NCI-H2081 (cell line): ENCODE results near the gene HRC.

ENCODE experiments used
- DNase-seq, 2 experiments: peaks; one replicate each; lab custom pipeline; 2025; lab: John Stamatoyannopoulos, UW

HRC gene

DNA sequence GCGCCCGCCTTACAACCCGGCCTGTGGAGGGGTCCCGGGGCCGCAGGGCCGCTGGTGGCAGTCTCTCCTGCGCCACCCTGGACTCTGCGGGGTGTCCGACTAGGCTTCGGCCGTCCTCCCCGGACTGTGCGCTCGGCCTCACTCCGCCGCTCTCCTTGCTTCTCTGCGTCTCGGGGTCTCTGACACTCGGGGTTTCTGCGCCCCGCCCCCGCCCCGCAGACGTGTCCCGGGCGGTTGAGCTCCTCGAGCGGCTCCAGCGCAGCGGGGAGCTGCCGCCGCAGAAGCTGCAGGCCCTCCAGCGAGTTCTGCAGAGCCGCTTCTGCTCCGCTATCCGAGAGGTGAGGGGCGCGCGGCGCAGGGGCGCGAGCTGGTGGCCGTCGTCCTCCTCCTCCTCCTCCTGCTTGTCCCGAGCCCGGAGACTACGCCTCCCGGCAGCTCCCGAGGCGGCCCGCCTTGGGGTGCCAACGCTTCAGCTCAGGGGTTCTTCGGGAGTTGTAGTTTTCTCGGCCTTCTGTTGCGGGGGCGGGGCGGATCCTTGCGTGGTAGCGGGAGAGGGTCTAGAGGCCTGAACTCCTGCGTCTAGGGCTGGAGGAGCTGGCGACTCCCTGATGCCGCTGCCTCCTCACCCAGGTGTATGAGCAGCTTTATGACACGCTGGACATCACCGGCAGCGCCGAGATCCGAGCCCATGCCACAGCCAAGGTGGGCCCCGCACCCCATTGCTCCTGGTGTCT is 40.4 kb downstream of the HRC start:
- no peak for DNase-seq

DNA sequence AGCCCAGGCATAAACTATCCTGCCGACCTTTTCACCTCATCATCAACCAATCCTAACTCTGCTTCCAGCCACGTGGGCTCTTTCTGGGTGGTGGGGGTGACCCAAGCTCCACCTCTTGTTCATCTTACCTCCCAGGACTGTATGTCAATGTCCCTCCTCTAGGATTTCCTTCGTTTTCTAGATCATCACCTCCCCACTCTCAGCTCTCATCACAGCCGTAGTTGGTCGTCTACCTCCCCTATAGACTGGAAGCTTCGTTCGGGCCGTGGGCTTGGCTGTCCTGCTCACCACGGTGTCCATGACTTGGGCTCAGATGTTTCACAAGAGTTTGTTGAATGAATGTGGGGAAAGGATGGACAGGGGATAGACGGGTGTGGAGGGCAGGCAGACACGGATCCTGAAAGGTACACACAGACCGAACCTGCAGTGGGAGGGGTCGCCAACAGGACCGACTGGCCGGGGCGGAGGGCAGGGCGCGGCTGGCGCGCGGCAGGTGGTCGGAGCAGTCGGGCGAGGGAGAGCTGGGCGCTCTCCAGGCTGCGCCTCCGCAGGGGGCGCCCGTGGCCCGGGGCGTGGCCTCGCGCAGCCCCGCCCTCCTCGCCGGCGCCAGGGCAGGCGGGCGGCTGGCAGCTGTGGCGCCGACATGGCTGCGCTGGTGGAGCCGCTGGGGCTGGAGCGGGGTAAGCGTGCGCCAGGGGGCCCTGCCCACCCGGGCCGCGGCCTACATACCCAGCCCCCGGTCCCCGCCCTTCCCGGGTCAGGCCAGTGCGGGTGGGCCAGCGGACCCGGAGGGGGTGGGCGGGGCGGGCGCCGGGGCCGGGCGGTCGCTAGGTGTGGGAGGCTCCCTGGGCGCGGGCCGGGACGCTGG is 41.2 kb downstream of the HRC start, which contains the start of gene LIN7B:
Gene LIN7B, plus strand, starts transcription at position 609 of the 868 bp plus-strand sequence. Its CDS starts 35 bp downstream, at position 644.
- DNase-seq, result peak; percentile 37 to 62

DNA sequence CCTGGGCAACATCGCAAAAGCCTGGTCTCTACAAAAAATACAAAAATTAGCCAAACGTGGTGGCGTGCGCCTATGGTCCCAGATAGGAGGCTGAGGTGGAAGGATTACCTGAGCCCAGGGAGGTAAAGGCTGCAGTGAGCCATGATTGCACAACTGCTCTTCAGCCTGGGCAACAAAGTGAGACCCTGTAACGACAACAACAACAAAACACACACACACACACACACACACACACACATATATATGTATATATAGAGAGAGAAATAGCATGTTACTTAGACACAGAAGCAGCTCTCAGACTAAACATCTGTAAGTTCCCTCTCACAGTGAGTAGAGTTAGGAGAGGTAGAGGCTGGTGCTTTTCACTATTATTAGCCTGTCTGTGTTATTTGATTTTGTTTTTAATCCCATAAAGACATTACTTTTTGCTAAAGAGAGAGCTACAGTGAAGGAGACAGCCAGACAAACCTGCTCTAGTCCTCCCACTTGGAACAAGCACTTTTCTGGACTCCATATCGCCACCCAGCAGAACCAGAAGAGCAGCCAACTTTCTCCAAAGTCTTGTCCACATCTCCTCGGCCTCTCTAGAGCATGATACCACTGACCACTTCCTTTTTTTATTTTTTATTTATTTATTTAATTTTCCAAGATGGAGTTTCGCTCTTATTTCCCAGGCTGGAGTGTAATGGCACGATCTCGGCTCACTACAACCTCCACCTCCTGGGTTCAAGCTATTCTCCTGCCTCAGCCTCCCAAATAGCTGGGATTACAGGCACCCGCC is 43.8 kb downstream of the HRC start:
- no peak for DNase-seq

DNA sequence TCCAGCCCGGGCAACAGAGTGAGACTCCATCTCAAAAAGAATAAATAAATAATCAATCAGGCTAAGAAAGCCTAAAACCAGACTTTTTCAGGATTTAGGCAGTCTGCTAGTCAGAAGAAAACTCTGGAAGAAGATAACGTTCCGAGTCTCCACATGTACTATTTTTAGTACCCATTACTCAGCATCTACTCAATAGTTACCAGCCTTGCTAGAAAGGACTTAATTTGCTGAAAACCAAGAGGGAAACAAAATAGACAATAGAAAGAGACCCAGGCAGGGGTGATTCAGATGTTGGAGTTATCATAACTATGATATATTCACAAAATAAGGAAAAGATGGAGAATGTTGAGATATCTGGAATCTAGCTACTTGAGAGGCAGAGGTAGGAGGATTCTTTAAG is 44.6 kb downstream of the HRC start:
- DNase-seq, result no peak

DNA sequence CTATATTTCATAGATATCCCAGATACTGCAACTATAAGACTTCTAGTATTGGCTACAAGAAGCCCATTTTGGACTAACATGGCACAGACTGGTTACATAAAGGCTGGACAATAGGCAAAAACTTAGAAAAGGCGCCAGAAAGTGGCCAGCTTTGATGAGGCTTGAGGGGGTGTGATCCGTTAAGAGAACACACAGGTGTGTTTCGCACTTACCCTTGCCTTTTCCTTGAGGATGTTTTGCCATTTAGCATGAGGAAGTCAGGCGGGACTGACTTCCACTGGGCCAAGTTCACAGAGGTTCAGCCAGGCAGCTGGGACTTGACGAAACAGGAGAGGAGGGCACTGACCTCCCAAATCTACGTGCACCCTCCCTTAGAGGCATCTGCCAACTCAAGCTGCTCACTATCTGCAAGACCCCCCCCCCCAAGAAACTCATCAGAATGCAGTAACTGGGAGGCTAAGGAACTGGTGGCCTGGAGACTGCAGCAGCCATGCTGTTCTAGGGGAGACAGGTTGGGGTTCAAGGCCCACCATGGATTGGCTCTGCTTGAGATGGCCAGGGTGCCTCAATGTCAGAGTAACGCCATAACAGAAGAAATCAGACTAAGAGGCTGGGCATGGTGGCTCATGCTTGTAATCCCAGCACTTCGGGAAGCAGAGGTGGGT is 45.5 kb downstream of the HRC start:
- DNase-seq, result no peak

DNA sequence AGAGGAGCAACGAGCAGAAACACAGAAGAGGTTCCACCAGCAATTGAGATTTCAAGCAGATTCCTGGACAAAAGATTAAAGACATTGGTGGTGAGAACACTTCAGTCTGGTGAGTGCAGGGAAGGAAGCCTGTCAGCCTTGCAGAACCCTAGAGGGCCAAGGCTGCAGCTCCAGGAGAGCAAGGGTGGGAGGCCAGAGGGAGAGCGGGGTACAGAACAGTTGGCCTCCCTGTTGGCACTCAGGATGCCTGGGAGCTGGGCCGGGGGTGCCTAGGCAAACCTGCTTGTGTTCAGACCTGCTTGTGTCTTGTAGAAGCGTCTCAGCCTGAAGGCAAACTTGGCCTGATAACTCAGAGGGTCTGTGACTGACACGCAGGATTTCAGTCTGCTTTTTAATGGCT is 46.1 kb downstream of the HRC start:
- no peak for DNase-seq

DNA sequence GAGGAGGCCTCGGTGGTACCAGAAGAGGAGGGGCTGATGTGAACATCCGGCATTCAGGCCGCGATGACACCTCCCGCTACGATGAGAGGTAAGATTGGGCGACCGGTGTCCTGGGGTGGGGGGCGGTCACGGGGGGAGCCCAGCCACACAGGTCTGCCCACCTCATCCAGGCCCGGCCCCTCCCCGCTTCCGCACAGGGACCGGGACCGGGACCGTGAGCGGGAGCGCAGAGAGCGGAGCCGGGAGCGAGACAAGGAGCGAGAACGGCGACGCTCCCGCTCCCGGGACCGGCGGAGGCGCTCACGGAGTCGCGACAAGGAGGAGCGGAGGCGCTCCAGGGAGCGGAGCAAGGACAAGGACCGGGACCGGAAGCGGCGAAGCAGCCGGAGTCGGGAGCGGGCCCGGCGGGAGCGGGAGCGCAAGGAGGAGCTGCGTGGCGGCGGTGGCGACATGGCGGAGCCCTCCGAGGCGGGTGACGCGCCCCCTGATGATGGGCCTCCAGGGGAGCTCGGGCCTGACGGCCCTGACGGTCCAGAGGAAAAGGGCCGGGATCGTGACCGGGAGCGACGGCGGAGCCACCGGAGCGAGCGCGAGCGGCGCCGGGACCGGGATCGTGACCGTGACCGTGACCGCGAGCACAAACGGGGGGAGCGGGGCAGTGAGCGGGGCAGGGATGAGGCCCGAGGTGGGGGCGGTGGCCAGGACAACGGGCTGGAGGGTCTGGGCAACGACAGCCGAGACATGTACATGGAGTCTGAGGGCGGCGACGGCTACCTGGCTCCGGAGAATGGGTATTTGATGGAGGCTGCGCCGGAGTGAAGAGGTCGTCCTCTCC is 47.4 kb downstream of the HRC start:
- no peak for DNase-seq

DNA sequence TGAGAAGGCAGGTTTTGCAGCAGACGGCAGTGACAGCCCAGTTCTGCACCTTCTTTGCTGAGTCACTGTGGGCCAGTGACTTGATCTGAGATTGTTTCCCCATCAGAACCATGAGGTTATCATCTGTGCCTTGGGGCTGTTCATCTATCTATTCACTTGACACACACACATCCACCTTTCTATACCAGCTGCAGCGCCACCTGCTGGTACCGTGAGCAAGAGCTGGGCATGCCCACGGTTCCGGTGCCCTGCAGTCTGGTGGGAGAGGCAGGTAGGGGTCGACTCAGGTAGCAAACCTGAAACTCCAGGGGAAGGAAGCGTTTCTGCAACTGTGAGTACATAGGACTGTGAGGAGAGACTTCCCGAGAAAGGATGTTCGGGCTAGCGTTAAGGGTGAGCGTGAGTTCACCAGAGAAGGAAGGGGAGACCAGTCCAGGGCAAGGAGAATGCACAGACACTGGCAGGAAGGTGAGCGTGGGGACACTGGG is 48.5 kb downstream of the HRC start:
- DNase-seq, result peak; percentile 13 to 21

DNA sequence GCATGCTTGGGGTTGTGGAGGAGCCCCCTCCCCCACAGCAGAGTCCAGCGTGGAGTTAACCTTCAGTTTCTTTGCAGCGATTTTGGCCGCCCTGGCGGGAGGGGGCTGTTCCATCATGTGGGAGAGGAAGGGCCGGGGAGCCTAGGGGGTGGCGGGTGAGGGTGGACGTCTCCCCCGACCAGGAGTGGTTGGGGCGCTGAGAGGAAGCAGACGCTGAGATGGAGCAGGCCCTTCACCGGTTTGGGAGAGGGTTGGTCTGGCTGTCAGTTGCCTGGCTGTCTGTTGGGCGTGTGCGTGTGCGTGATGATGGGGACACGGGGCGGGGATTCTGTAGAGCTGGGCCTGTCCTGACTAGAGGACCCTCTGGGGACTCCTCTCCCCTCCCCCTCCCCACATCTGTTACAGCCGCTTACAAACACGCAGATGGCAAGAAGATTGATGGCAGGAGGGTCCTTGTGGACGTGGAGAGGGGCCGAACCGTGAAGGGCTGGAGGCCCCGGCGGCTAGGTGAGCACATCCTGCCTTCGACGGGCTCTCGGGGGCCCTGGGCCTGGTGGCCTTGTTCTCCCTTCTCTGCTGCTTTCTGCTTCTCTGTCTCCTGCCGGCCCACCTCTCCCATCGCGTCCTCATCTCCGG is 50.8 kb downstream of the HRC start:
- no peak for DNase-seq

DNA sequence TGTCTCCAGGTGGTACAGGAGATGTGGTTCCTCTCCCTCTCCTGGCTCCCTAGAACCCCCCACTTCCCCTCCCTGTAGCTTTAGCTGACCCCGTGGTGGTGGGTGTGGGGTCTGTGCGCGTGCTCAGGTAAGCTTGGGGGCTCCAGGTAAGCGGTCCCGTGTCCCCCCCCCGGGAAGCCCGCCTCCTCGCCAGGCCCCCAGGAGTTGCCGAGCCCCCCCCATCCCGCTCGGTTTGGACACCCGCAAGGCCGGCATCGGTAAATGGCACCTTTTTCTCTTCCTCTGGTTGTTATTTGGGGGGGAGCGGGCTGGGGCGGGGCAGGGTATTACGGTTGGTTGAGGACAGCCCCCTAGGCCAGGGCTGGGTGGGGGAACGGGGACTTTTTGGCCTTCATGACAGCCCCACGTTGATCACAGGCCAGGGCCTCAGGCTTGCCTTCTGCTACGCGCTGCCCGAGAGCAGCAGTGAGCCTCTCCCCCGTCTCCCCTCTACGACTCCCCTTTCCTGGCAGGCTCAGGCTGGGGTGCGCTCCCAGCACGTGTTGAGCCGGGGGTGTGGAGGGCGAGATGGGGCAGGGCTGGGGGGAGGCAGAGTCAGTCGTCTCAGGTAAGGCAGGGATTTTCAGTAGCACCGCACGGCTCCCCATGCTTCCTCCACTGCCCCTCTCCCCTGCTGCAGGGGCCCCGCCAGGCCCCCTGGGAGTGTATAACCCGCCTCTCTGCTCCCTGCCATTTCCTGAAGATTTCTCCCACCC is 51.7 kb downstream of the HRC start:
- no peak for DNase-seq

DNA sequence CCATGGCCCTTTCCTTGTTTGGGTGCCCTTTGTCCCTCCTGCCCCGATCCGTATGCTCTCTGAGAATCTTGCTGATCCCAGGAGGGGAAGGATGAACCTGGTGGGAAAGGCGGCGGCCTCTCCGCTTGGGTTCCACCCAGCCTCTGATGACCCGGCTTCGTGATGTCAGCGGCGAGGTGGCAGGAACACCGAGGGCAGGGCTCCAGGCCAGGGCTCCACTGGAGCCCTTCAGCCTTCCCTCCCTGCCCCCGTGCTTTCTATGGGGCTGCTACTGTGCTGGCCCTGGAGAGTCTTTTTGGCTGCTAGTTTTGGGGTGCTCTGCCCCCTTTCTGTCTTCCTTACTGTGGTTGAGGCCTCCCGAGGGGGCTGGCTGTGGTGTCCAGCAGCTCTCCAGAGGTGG is 52.9 kb downstream of the HRC start:
- no peak for DNase-seq
